Measurements from ENCODE around the gene GASK1B. TPM values are rescaled to one million over a fixed set of nuclear protein-coding genes. Genes with fewer than 3 reads are reported as not detected.

Gene GASK1B
- total RNA-seq (ENCODE audit: low replicate concordance), result 22.3 and 37.6 TPM in 2 replicates

DNA sequence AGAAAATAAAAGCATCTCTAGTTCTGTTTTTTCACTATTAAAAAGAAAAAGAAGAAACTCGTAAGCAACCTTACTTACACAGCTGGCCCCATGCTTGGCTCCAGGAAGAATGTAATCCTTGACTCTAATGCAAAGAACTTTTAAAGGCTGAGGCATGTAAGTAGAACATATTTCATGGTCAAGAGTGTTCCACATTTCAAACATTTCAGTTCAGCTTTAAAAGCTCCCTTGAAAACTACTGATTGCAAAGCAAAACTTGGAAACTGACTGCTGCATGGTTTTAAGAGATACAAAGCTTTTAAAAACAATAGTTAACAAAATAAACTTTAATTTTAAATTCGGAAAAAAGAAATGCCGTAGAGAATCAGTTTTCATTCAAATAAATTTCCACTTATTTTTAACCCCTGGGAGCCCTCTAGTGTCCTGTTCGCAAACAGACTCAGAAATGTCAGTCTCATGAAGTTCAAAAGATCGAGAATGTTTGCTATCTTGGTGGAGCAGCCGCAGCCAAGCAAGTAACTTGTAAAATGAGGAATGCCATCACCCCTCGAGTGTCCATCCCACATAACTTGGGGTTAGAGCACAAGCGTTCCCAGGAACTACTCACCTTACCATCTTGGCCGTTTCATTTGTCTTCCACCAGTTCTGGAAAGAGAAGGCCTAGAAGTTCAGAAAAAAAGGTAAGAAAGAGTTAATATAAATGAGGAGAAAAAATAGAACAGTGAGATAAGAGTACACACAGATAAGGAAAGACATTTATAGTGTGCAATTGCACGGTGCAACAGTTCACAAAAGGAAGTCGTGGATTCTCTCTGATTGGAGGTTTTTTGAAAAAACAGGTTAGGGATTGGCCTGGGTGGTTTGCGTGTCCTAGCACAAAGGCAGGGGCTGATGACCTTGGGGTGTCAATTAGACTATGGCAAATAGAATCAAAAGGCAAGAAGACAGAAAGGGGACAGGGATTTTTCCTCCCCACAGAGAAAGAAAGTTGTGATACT is at the start of gene GASK1B:
Gene GASK1B, minus strand, starts transcription at position 765 of the 998 bp plus-strand sequence. CDS start 1,650 bp downstream, outside the sequence.
- TF ChIP-seq, protein P1, sequence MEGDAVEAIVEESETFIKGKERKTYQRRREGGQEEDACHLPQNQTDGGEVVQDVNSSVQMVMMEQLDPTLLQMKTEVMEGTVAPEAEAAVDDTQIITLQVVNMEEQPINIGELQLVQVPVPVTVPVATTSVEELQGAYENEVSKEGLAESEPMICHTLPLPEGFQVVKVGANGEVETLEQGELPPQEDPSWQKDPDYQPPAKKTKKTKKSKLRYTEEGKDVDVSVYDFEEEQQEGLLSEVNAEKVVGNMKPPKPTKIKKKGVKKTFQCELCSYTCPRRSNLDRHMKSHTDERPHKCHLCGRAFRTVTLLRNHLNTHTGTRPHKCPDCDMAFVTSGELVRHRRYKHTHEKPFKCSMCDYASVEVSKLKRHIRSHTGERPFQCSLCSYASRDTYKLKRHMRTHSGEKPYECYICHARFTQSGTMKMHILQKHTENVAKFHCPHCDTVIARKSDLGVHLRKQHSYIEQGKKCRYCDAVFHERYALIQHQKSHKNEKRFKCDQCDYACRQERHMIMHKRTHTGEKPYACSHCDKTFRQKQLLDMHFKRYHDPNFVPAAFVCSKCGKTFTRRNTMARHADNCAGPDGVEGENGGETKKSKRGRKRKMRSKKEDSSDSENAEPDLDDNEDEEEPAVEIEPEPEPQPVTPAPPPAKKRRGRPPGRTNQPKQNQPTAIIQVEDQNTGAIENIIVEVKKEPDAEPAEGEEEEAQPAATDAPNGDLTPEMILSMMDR (IDR thresholded peaks at IDR 0.05; ENCODE audit: insufficient read depth, low read length), result peak; percentile 68
- DNase-seq (ENCODE audit: low read depth), result peak; percentile 87
- H3K4me3 ChIP-seq (ENCODE audit: low read depth, low read length), result peak within 1 kb of the TSS; percentile 73

DNA sequence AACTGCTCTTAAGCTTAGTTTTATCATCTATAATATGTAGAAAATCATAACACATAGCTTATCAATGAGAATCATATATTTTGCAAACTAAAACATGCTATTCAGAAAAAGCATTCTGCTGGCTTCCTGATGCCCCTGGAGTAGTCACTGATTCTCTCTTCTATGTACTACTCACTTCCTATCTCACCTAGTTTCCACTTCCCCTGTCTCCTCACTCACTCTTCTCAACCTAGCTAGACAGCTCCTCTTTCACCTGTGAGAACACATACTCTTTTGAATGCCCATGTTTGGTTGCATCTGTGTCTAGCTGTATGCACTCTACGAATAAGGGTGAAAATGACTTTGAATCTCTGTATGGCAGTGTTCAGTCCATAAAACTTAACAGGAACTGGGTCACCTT is 46.8 kb upstream of the GASK1B start:
- H3K4me3 ChIP-seq (ENCODE audit: low read depth, low read length), result no peak overlapping the region
- DNase-seq (ENCODE audit: low read depth), result no peak
- TF ChIP-seq, protein P1 (IDR thresholded peaks at IDR 0.05; ENCODE audit: insufficient read depth, low read length), result no peak

DNA sequence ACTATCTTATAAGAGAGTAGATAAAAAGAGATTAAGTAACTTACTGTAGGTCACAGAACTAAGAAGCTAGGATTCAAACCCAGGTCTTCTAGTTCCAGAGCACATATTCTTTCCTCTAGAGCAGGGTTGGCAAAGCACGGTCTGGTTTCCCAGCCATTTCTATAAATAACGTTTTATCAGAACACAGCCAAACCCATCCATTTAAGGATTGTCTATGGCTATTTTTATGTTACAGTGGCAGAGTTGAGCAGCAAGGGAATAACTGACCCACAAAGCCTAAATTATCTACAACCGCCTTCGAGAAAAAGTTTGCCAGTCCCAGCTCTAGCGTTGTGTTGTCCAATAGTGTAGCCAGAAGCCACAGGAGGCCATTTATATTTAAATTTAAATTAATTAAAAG is 44.9 kb upstream of the GASK1B start:
- DNase-seq (ENCODE audit: low read depth), result no peak
- TF ChIP-seq, protein P1 (IDR thresholded peaks at IDR 0.05; ENCODE audit: insufficient read depth, low read length), result no peak
- H3K4me3 ChIP-seq (ENCODE audit: low read depth, low read length), result no peak overlapping the region

DNA sequence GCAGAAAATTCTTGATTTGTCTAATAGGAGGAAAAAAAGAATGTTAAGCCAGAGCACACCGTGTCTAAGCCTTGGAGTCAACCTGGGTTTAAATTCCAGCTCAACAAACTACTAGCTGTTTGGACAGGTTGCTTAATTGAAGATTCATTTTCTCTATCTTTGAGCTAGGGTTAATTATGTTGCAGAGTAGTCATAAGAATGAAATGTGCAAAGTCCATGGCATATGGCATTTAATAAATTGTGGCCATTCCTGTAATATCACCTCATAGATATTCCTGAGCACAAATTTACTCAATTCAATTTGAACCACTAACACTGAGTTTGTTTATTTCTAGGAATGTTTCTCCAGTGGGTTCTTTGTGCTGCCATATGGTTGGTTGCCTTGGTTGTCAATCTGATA is 42.0 kb upstream of the GASK1B start:
- TF ChIP-seq, protein P1 (IDR thresholded peaks at IDR 0.05; ENCODE audit: insufficient read depth, low read length), result no peak
- no peak for DNase-seq (ENCODE audit: low read depth)
- no peak overlapping the region for H3K4me3 ChIP-seq (ENCODE audit: low read depth, low read length)

DNA sequence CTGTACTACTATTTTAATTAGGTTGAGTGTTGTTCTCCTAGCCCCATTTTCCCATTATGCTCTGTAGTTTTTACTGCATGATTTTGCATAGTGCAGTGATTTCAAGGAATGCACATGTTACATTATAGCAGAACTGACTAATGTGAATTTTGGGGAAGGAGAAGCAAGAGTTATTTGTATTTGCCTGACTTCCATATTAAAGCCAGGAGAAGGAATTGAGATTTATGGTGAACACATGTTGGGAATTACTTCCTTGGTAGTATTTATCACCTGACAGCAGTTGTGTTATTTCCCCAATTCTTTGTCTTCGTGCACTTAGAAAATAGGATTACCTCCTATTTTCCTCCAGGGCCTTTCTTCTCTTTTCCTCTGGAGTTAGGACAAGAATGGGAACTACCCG is 40.6 kb upstream of the GASK1B start:
- DNase-seq (ENCODE audit: low read depth), result no peak
- no peak overlapping the region for H3K4me3 ChIP-seq (ENCODE audit: low read depth, low read length)
- TF ChIP-seq, protein P1 (IDR thresholded peaks at IDR 0.05; ENCODE audit: insufficient read depth, low read length), result no peak

DNA sequence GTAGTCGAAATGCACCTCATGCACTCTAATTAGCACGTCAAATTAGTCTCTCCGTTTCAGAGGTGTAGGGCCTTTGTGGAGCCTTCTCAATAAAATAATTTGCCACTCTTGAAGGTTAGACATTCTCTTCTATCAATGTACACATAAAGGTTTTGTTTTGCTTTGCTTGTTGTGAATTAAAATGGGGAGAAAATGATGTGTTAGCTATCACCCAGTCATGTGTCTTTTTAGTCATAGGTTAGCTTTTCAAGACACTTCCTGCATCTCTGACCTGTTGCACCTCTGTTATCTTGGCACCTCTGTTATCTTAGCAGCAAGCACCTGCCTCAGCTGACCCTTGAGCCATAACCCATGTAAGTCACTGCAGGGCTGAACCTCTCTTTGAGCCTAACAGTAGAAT is 38.4 kb upstream of the GASK1B start:
- peak overlapping the region; percentile 62 for H3K4me3 ChIP-seq (ENCODE audit: low read depth, low read length)
- DNase-seq (ENCODE audit: low read depth), result no peak
- TF ChIP-seq, protein P1 (IDR thresholded peaks at IDR 0.05; ENCODE audit: insufficient read depth, low read length), result no peak
